OCI-LY1 (cell line): ENCODE results near the gene USP5.

Source experiments
- CTCF ChIP-seq: fragments of 200-600 bp; sonication (generic), shearing (Covaris generic); IDR thresholded peaks from 2 replicates; pipeline ENCODE4 v1.5.1; 2017; ENCODE audit warnings: mild to moderate bottlenecking, antibody characterized with exemption, low read length, moderate library complexity, mixed read lengths
- EZH2 ChIP-seq: fragments of 200-600 bp; sonication (generic), shearing (Covaris generic); IDR thresholded peaks from 2 replicates; pipeline ENCODE4 v1.8.0; 2017; ENCODE audit warnings: borderline replicate concordance, mixed run types, mild to moderate bottlenecking, antibody characterized with exemption, low read length, moderate library complexity, mixed read lengths

- TF ChIP-seq CTCF = no peak
- no peak for TF ChIP-seq EZH2
These were observed 1.2 kb upstream of the USP5 start for GRCh38 chr12:6850796-6851152.
